H9 (cell line): ENCODE measurements around the gene KCNS3. TPM values are rescaled to one million over a fixed set of nuclear protein-coding genes. Genes with fewer than 3 reads are reported as not detected.

Source experiments
- DNase-seq: peaks from one replicate; pipeline ENCODE4 v3.0.0-alpha.2; 2017
- H2AFZ ChIP-seq: one replicate; pipeline ENCODE4 v1.6.1; 2013; ENCODE audit warnings: mild to moderate bottlenecking, low read length, control low read depth, moderate library complexity
- H2AK5ac ChIP-seq: 2 replicates; pipeline ENCODE4 v1.6.1; 2013; ENCODE audit warnings: low read length, control low read depth, mixed read lengths; ENCODE audit not compliant: insufficient read length
- H2BK120ac ChIP-seq: one replicate; pipeline ENCODE4 v1.6.1; 2013; ENCODE audit warnings: low read depth, mild to moderate bottlenecking, low read length, control low read depth, inconsistent platforms; ENCODE audit not compliant: poor library complexity, severe bottlenecking
- H2BK12ac ChIP-seq: 2 replicates; pipeline ENCODE4 v1.6.1; 2013; ENCODE audit warnings: low read length, control low read depth, mixed read lengths, low read depth; ENCODE audit not compliant: insufficient read length
- H2BK15ac ChIP-seq: 2 replicates; pipeline ENCODE4 v1.6.1; 2013; ENCODE audit warnings: low read depth, low read length, control low read depth
- H2BK20ac ChIP-seq: one replicate; pipeline ENCODE4 v1.6.1; 2013; ENCODE audit warnings: low read depth, mild to moderate bottlenecking, low read length, control low read depth, inconsistent platforms; ENCODE audit not compliant: poor library complexity, severe bottlenecking
- H2BK5ac ChIP-seq: 2 replicates; pipeline ENCODE4 v1.6.1; 2013; ENCODE audit warnings: low read length, control low read depth, mixed read lengths; ENCODE audit not compliant: insufficient read length
- H3K14ac ChIP-seq: 2 replicates; pipeline ENCODE4 v1.6.1; 2013; ENCODE audit warnings: low read length, control low read depth; ENCODE audit not compliant: insufficient read depth
- H3K18ac ChIP-seq: 2 replicates; pipeline ENCODE4 v1.6.1; 2013; ENCODE audit warnings: low read depth, mild to moderate bottlenecking, mixed read lengths, low read length, control low read depth; ENCODE audit not compliant: insufficient read length
- H3K23ac ChIP-seq: 2 replicates; pipeline ENCODE4 v1.6.1; 2013; ENCODE audit warnings: low read length, control low read depth, mixed read lengths, low read depth; ENCODE audit not compliant: insufficient read length
- H3K23me2 ChIP-seq: 2 replicates; pipeline ENCODE4 v1.6.1; 2013; ENCODE audit warnings: low read depth, mild to moderate bottlenecking, mixed read lengths, low read length, control low read depth; ENCODE audit not compliant: insufficient read length, poor library complexity, severe bottlenecking
- H3K27ac ChIP-seq: 2 replicates; pipeline ENCODE4 v1.5.1; 2013; ENCODE audit warnings: low read length, control low read depth, mixed read lengths, low read depth; ENCODE audit not compliant: insufficient read length
- H3K27me3 ChIP-seq: 2 replicates; pipeline ENCODE4 v1.6.1; 2013; ENCODE audit warnings: low read length, control low read depth, inconsistent platforms; ENCODE audit not compliant: insufficient read depth
- H3K4ac ChIP-seq: 2 replicates; pipeline ENCODE4 v1.6.1; 2013; ENCODE audit warnings: low read depth, mild to moderate bottlenecking, control low read depth, inconsistent platforms, low read length, moderate library complexity
- H3K4me1 ChIP-seq: 2 replicates; pipeline ENCODE4 v1.6.1; 2013; ENCODE audit warnings: low read length, control low read depth, inconsistent platforms; ENCODE audit not compliant: insufficient read depth
- H3K4me2 ChIP-seq: 2 replicates; pipeline ENCODE4 v1.6.1; 2013; ENCODE audit warnings: low read length, control low read depth, mixed read lengths; ENCODE audit not compliant: insufficient read length, insufficient read depth
- H3K56ac ChIP-seq: 2 replicates; pipeline ENCODE4 v1.6.1; 2013; ENCODE audit warnings: low read depth, mild to moderate bottlenecking, mixed read lengths, low read length, control low read depth; ENCODE audit not compliant: insufficient read length
- H3K79me1 ChIP-seq: 2 replicates; pipeline ENCODE4 v1.6.1; 2013; ENCODE audit warnings: low read depth, mild to moderate bottlenecking, moderate library complexity, low read length, control low read depth, inconsistent platforms; ENCODE audit not compliant: insufficient read depth, poor library complexity, severe bottlenecking
- H3K79me2 ChIP-seq: 2 replicates; pipeline ENCODE4 v1.6.1; 2013; ENCODE audit warnings: low read length, control low read depth, inconsistent platforms; ENCODE audit not compliant: insufficient read depth
- H3K9ac ChIP-seq: 2 replicates; pipeline ENCODE4 v1.6.1; 2013; ENCODE audit warnings: low read length, control low read depth, mixed read lengths; ENCODE audit not compliant: insufficient read length; ENCODE audit errors: extremely low read depth
- H3K9me3 ChIP-seq: one replicate; pipeline ENCODE4 v1.6.1; 2013; ENCODE audit warnings: low read depth, low read length, inconsistent platforms; ENCODE audit not compliant: control insufficient read depth
- H3T11ph ChIP-seq: one replicate; pipeline ENCODE4 v1.6.1; 2013; ENCODE audit warnings: mild to moderate bottlenecking, low read length, control low read depth, inconsistent platforms
- H4K20me1 ChIP-seq: one replicate; pipeline ENCODE4 v1.6.1; 2013; ENCODE audit not compliant: control insufficient read depth, insufficient read length, insufficient read depth
- H4K5ac ChIP-seq: 2 replicates; pipeline ENCODE4 v1.6.1; 2013; ENCODE audit warnings: low read depth, mild to moderate bottlenecking, mixed read lengths, low read length, control low read depth; ENCODE audit not compliant: insufficient read length
- H4K8ac ChIP-seq: replicated peaks from 2 replicates; pipeline ENCODE4 v1.6.1; 2013; ENCODE audit warnings: low read length, control low read depth, mixed read lengths, low read depth; ENCODE audit not compliant: insufficient read length
- H4K91ac ChIP-seq: 2 replicates; pipeline ENCODE4 v1.6.1; 2013; ENCODE audit warnings: low read depth, mild to moderate bottlenecking, moderate library complexity, mixed read lengths, low read length, control low read depth; ENCODE audit not compliant: insufficient read length
- H3K27ac Mint-ChIP-seq, 3 experiments: 2 replicates in 2 of 3; 3 replicates in 1 of 3; pipeline ENCODE4 v1.8.0; 2020 to 2021; ENCODE audit warnings: mixed read lengths in 3 of 3, mild to moderate bottlenecking in 1 of 3, moderate library complexity in 1 of 3
- H3K27me3 Mint-ChIP-seq: 2 replicates; pipeline ENCODE4 v1.8.0; 2021; ENCODE audit warnings: low read depth, mild to moderate bottlenecking, moderate library complexity, mixed read lengths
- H3K36me3 Mint-ChIP-seq, 3 experiments: 2 replicates in 2 of 3; 3 replicates in 1 of 3; pipeline ENCODE4 v1.8.0; 2020 to 2021; ENCODE audit warnings: low read depth in 3 of 3, mixed read lengths in 3 of 3; ENCODE audit not compliant: insufficient read depth in 1 of 3
- H3K4me1 Mint-ChIP-seq, 2 experiments: 2 replicates each; pipeline ENCODE4 v1.8.0; 2020; ENCODE audit warnings: mixed read lengths in 2 of 2
- H3K4me3 Mint-ChIP-seq, 2 experiments: 2 replicates in 1 of 2; 3 replicates in 1 of 2; pipeline ENCODE4 v1.8.0; 2020 to 2021; ENCODE audit warnings: mild to moderate bottlenecking in 2 of 2, mixed read lengths in 2 of 2, moderate library complexity in 1 of 2
- H3K9me3 Mint-ChIP-seq, 2 experiments: 2 replicates in 1 of 2; 3 replicates in 1 of 2; pipeline ENCODE4 v1.8.0; 2020; ENCODE audit warnings: mild to moderate bottlenecking in 2 of 2, mixed read lengths in 2 of 2, moderate library complexity in 1 of 2
- WGBS: extraction: QIAGEN DNeasy Blood & Tissue Kit; methylation state at CpG from one replicate; pipeline ENCODE4 v1.1.7; 2013; ENCODE audit warnings: missing lambda C conversion rate, low lambda C conversion rate, mixed read lengths; ENCODE audit not compliant: insufficient read length; ENCODE audit errors: extremely low coverage; 5-methylcytosine and 5-hydroxymethylcytosine counted together
- total RNA-seq: library from RNA; stranded (reverse); gene quantifications from 2 replicates; pipeline ENCODE4 v1.2.1, GENCODE V29; 2021
- TF ChIP-seq, protein P1 (sequence below): fragments of 200-600 bp; sonication (generic); conservative IDR thresholded peaks from 3 replicates; pipeline ENCODE4 v1.8.0; 2021; ENCODE audit warnings: antibody characterized with exemption, mild to moderate bottlenecking

KCNS3 gene
- total RNA-seq, 1 experiment from 2014 or later, result 8.0 TPM

- no CpG with 5 or more reads among the region's 4 CpGs for WGBS
- Histone ChIP-seq H2BK120ac (no peak overlapping the region), H3K9ac (no peak overlapping the region), H2BK12ac (no peak overlapping the region), H3K23ac (no peak overlapping the region), H3K23me2 (no peaks in the 10 kb centered on the region), H4K8ac (no peak overlapping the region), H4K20me1 (no peaks in the 10 kb centered on the region), H2BK15ac (no peak overlapping the region), H3K9me3 (no peaks in the 10 kb centered on the region), H2BK20ac (no peak overlapping the region), H3K14ac (no peak overlapping the region; the same call in 1 of the 2 replicates), H2BK5ac (no peak overlapping the region), H3K56ac (no peak overlapping the region), H3K27me3 (no peaks in the 10 kb centered on the region), H3K18ac (no peak overlapping the region), H4K5ac (no peak overlapping the region), H3K79me1 (no peaks in the 10 kb centered on the region), H3K4ac (no peak overlapping the region), H3T11ph (no peak overlapping the region), H2AFZ (no peak overlapping the region), H3K4me1 (peaks cover 8% of the 10 kb centered on the region; the same call in 1 of the 2 replicates), H3K79me2 (no peaks in the 10 kb centered on the region), H3K4me2 (no peak overlapping the region), H4K91ac (no peak overlapping the region), H3K27ac (no peak overlapping the region), H2AK5ac (no peak overlapping the region)
- Mint-ChIP-seq H3K9me3 (peaks cover 9 to 10% of the 10 kb centered on the region in 2 experiments), H3K4me3 (no peak overlapping the region), H3K27me3 (no peaks in the 10 kb centered on the region), H3K4me1 (peaks cover 15% of the 10 kb centered on the region in 2 experiments), H3K27ac (no peak overlapping the region), H3K36me3 (peaks cover 26 to 30% (median 29%) of the 10 kb centered on the region in 3 experiments)
- DNase-seq, result no peak
- TF ChIP-seq, protein P1, sequence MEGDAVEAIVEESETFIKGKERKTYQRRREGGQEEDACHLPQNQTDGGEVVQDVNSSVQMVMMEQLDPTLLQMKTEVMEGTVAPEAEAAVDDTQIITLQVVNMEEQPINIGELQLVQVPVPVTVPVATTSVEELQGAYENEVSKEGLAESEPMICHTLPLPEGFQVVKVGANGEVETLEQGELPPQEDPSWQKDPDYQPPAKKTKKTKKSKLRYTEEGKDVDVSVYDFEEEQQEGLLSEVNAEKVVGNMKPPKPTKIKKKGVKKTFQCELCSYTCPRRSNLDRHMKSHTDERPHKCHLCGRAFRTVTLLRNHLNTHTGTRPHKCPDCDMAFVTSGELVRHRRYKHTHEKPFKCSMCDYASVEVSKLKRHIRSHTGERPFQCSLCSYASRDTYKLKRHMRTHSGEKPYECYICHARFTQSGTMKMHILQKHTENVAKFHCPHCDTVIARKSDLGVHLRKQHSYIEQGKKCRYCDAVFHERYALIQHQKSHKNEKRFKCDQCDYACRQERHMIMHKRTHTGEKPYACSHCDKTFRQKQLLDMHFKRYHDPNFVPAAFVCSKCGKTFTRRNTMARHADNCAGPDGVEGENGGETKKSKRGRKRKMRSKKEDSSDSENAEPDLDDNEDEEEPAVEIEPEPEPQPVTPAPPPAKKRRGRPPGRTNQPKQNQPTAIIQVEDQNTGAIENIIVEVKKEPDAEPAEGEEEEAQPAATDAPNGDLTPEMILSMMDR, result no peak
Observed at GRCh38 chr2:17930773-17931172, 52.3 kb downstream of the KCNS3 start.
